NCI-H82 (cell line): ENCODE results near the gene PRR18.
"Not testable (repeated sequence)": the region's sequence is repeated elsewhere in the genome, so short reads cannot be mapped to it uniquely, and the experiment has no call there.

Source experiments
- DNase-seq: peaks from one replicate; lab custom pipeline; 2025; lab: John Stamatoyannopoulos, UW

The PRR18 gene

GRCh38 chr6:166308033-166308768, at the start of gene PRR18:
PRR18 (minus strand) TSS chr6:166308392; CDS start chr6:166308142, 250 bp downstream.
- peak; percentile 39 for DNase-seq

GRCh38 chr6:166355552-166355951, 47.4 kb upstream of the PRR18 start:
- peak; percentile 9 for DNase-seq

GRCh38 chr6:166354965-166355364, 46.8 kb upstream of the PRR18 start:
- no peak for DNase-seq

- no peak for DNase-seq
These were observed 46.0 kb upstream of the PRR18 start for GRCh38 chr6:166354143-166354542.

GRCh38 chr6:166353507-166353906, 45.3 kb upstream of the PRR18 start:
- DNase-seq, result no peak

GRCh38 chr6:166352923-166353322, 44.7 kb upstream of the PRR18 start:
- DNase-seq, result no peak

GRCh38 chr6:166351715-166352285, 43.6 kb upstream of the PRR18 start:
- peak; percentile 19 for DNase-seq

GRCh38 chr6:166348305-166348949, 40.2 kb upstream of the PRR18 start:
- no peak for DNase-seq

GRCh38 chr6:166346965-166347364, 38.8 kb upstream of the PRR18 start:
- DNase-seq, result no peak

GRCh38 chr6:166346449-166346848, 38.3 kb upstream of the PRR18 start:
- DNase-seq, result no peak

- not testable (repeated sequence) for DNase-seq
These were observed 37.5 kb upstream of the PRR18 start for GRCh38 chr6:166345672-166346071.

GRCh38 chr6:166344921-166345320, 36.7 kb upstream of the PRR18 start:
- DNase-seq, result peak; percentile 88

GRCh38 chr6:166344240-166344639, 36.0 kb upstream of the PRR18 start:
- DNase-seq, result no peak

- DNase-seq, result no peak
These were observed 34.9 kb upstream of the PRR18 start for GRCh38 chr6:166343150-166343487.

GRCh38 chr6:166342349-166343149, 34.4 kb upstream of the PRR18 start, which contains the start of gene SFT2D1:
SFT2D1 (minus strand) TSS chr6:166342545; CDS start chr6:166342481, 64 bp downstream.
- DNase-seq, result peak; percentile 88

- DNase-seq, result peak; percentile 69
These were observed 33.8 kb upstream of the PRR18 start for GRCh38 chr6:166341977-166342348.

GRCh38 chr6:166341464-166341863, 33.3 kb upstream of the PRR18 start:
- no peak for DNase-seq

GRCh38 chr6:166338854-166339253, 30.7 kb upstream of the PRR18 start:
- DNase-seq, result no peak

- no peak for DNase-seq
These were observed 28.7 kb upstream of the PRR18 start for GRCh38 chr6:166336847-166337246.

- DNase-seq, result no peak
These were observed 27.4 kb upstream of the PRR18 start for GRCh38 chr6:166335378-166336302.

- DNase-seq, result no peak
These were observed 26.7 kb upstream of the PRR18 start for GRCh38 chr6:166334878-166335277.
